MM.1S (cell line): ENCODE results near the gene HBA1.
"Not testable (repeated sequence)": the region's sequence is repeated elsewhere in the genome, so short reads cannot be mapped to it uniquely, and the experiment has no call there.

Source experiments
- DNase-seq: peaks from one replicate; pipeline ENCODE4 v3.0.0-alpha.2; 2015
- H2AFZ ChIP-seq: fragments of 300-600 bp; sonication (generic); 2 replicates; pipeline ENCODE4 v1.6.0; 2016; ENCODE audit warnings: antibody characterized with exemption, low read length
- H3F3A ChIP-seq: fragments of 300-600 bp; sonication (generic); 2 replicates; pipeline ENCODE4 v1.6.1; 2016; ENCODE audit warnings: mild to moderate bottlenecking, antibody characterized with exemption, low read length, moderate library complexity, mixed read lengths; ENCODE audit not compliant: insufficient read depth
- H3K27ac ChIP-seq: fragments of 300-600 bp; sonication (generic); 2 replicates; pipeline ENCODE4 v1.5.1; 2016; ENCODE audit warnings: mild to moderate bottlenecking, low read length
- H3K27me3 ChIP-seq: fragments of 300-600 bp; sonication (generic); replicated peaks from 2 replicates; pipeline ENCODE4 v1.6.0; 2016; ENCODE audit warnings: low read length; ENCODE audit not compliant: insufficient read depth
- H3K36me3 ChIP-seq: fragments of 300-600 bp; sonication (generic); replicated peaks from 2 replicates; pipeline ENCODE4 v1.6.1; 2016; ENCODE audit warnings: mild to moderate bottlenecking, low read length, mixed read lengths; ENCODE audit not compliant: insufficient read depth
- H3K4me1 ChIP-seq: fragments of 300-600 bp; sonication (generic); 2 replicates; pipeline ENCODE4 v1.6.1; 2016; ENCODE audit warnings: low read length, mixed read lengths
- H3K4me2 ChIP-seq: fragments of 300-600 bp; sonication (generic); 2 replicates; pipeline ENCODE4 v1.6.0; 2016; ENCODE audit warnings: low read depth, low read length
- H3K4me3 ChIP-seq: fragments of 300-600 bp; sonication (generic); 2 replicates; pipeline ENCODE4 v1.5.1; 2016; ENCODE audit warnings: low read length, mixed read lengths
- H3K79me2 ChIP-seq: fragments of 300-600 bp; sonication (generic); 2 replicates; pipeline ENCODE4 v1.6.1; 2016; ENCODE audit warnings: mixed run types, low read length, mixed read lengths
- H3K9ac ChIP-seq: fragments of 300-600 bp; sonication (generic); 2 replicates; pipeline ENCODE4 v1.6.1; 2016; ENCODE audit warnings: low read length, mixed read lengths
- H3K9me2 ChIP-seq: fragments of 300-600 bp; sonication (generic); replicated peaks from 2 replicates; pipeline ENCODE4 v1.6.1; 2016; ENCODE audit warnings: mild to moderate bottlenecking, low read length, mixed read lengths; ENCODE audit not compliant: insufficient read depth
- H3K9me3 ChIP-seq: fragments of 300-600 bp; sonication (generic); replicated peaks from 2 replicates; pipeline ENCODE4 v1.6.1; 2016; ENCODE audit warnings: mild to moderate bottlenecking, low read length, mixed read lengths; ENCODE audit not compliant: insufficient read depth
- H4K20me1 ChIP-seq: fragments of 300-600 bp; sonication (generic); 2 replicates; pipeline ENCODE4 v1.6.1; 2016; ENCODE audit warnings: mild to moderate bottlenecking, low read length, moderate library complexity, mixed read lengths; ENCODE audit not compliant: insufficient read depth
- CTCF ChIP-seq: fragments of 300-600 bp; sonication (generic); IDR thresholded peaks from 2 replicates; pipeline ENCODE4 v1.5.1; 2016; ENCODE audit warnings: antibody characterized with exemption, low read length, mixed read lengths
- EZH2 ChIP-seq: fragments of 300-600 bp; sonication (generic); optimal IDR thresholded peaks from 2 replicates; pipeline ENCODE3; 2017; ENCODE audit warnings: low read depth, mild to moderate bottlenecking, antibody characterized with exemption, low read length, mixed read lengths
- EZH2phosphoT487 ChIP-seq: fragments of 300-600 bp; sonication (generic); IDR thresholded peaks from 2 replicates; pipeline ENCODE4 v1.6.1; 2018; ENCODE audit warnings: antibody characterized with exemption, low read length

HBA1 gene

GRCh38 chr16:175011-175949 is 1.2 kb upstream of the HBA1 start:
- no peak for DNase-seq
- Histone ChIP-seq H3F3A (no peaks in the 10 kb centered on the region), H3K27me3 (peaks cover 37% of the 10 kb centered on the region), H3K79me2 (no peaks in the 10 kb centered on the region), H2AFZ (no peak overlapping the region), H3K36me3 (no peaks in the 10 kb centered on the region), H3K9me2 (no peaks in the 10 kb centered on the region), H3K4me3 (no peak overlapping the region), H4K20me1 (no peaks in the 10 kb centered on the region), H3K9ac (no peak overlapping the region), H3K27ac (no peak overlapping the region), H3K4me2 (no peak overlapping the region), H3K9me3 (no peaks in the 10 kb centered on the region), H3K4me1 (no peaks in the 10 kb centered on the region)
- no peak for TF ChIP-seq CTCF
- TF ChIP-seq EZH2phosphoT487 = no peak
- no peak for TF ChIP-seq EZH2

GRCh38 chr16:176006-176405 is 474 bp upstream of the HBA1 start:
- not testable (repeated sequence) for H4K20me1 ChIP-seq, H3F3A ChIP-seq, H3K79me2 ChIP-seq, H3K9me3 ChIP-seq, H2AFZ ChIP-seq, H3K27ac ChIP-seq, H3K4me1 ChIP-seq, DNase-seq, H3K4me2 ChIP-seq, H3K9me2 ChIP-seq, H3K36me3 ChIP-seq, H3K9ac ChIP-seq, H3K4me3 ChIP-seq
- H3K27me3 ChIP-seq = peaks cover 35% of the 10 kb centered on the region

- H3K27ac ChIP-seq = no peak overlapping the region
- no peak overlapping the region for H3K4me3 ChIP-seq
- no peak overlapping the region for H2AFZ ChIP-seq
- H3K4me1 ChIP-seq = 0 out of 2 replicates have a peak, but pooled peaks cover 6% of the 10 kb centered on the region
- no peaks in the 10 kb centered on the region for H3K9me2 ChIP-seq
- H3K27me3 ChIP-seq = peaks cover 27% of the 10 kb centered on the region
- H4K20me1 ChIP-seq = no peaks in the 10 kb centered on the region
- H3K36me3 ChIP-seq = no peaks in the 10 kb centered on the region
- no peaks in the 10 kb centered on the region for H3K79me2 ChIP-seq
- no peak for DNase-seq
- no peak for TF ChIP-seq EZH2
- TF ChIP-seq EZH2phosphoT487 = no peak
- no peak for TF ChIP-seq CTCF
- no peak overlapping the region for H3K9ac ChIP-seq
- H3F3A ChIP-seq = no peaks in the 10 kb centered on the region
- H3K9me3 ChIP-seq = no peaks in the 10 kb centered on the region
- H3K4me2 ChIP-seq = no peak overlapping the region
Observed at GRCh38 chr16:177394-177822, 928 bp downstream of the HBA1 start.
